Upper lobe of left lung (tissue), 6 donors: ENCODE measurements around the gene FBXL3. TPM values are rescaled to one million over a fixed set of nuclear protein-coding genes. Genes with fewer than 3 reads are reported as not detected.

Source experiments
- ATAC-seq, 2 donors: fragments of 200-7000 bp; cut with Tn5 transposase; one replicate each; pipeline ENCODE4 v1.9.1; 2022; ENCODE audit warnings: mild to moderate bottlenecking in 2 of 2, moderate library complexity in 2 of 2; ENCODE audit not compliant: low FRiP score in 2 of 2
- DNase-seq, 2 donors: peaks; one replicate each; pipeline ENCODE4 v3.0.0-alpha.2; 2019 to 2020
- H3K27ac ChIP-seq, 4 donors: fragments of 200-600 bp; sonication (generic); one replicate each; pipeline ENCODE4 v1.5.1; 2016 to 2019
- H3K27me3 ChIP-seq, 4 donors: fragments of 200-600 bp; sonication (generic); one replicate each; pipeline ENCODE4 v1.5.1; 2017 to 2019
- H3K36me3 ChIP-seq, 4 donors: fragments of 200-600 bp; sonication (generic); one replicate each; pipeline ENCODE4 v1.5.1; 2016 to 2019
- H3K4me1 ChIP-seq, 4 donors: fragments of 200-600 bp; sonication (generic); one replicate each; pipeline ENCODE4 v1.5.1; 2018 to 2019
- H3K4me3 ChIP-seq, 4 donors: fragments of 200-600 bp; sonication (generic); one replicate each; pipeline ENCODE4 v1.5.1; 2017 to 2019; ENCODE audit warnings: mild to moderate bottlenecking in 2 of 4, moderate library complexity in 1 of 4
- H3K9me3 ChIP-seq, 4 donors: fragments of 200-600 bp; sonication (generic); one replicate each; pipeline ENCODE4 v1.5.1; 2018 to 2019
- CTCF ChIP-seq, 6 experiments: fragments of 450-650 bp in 4 of 6; fragments of 200-600 bp in 2 of 6; sonication (generic) in 2 of 6; IDR thresholded peaks; one replicate each; pipeline ENCODE4 v1.5.1; 2016 to 2019; ENCODE audit warnings: antibody characterized with exemption in 6 of 6
- EP300 ChIP-seq, 4 donors: sonication (generic); formaldehyde crosslinking; IDR thresholded peaks; one replicate each; pipeline ENCODE4 v1.5.1; 2017; ENCODE audit warnings: antibody characterized with exemption in 4 of 4, control low read depth in 2 of 4
- POLR2A ChIP-seq, 4 donors: fragments of 450-650 bp; IDR thresholded peaks; one replicate each; pipeline ENCODE4 v1.5.1; 2016 to 2017; ENCODE audit warnings: antibody characterized with exemption in 4 of 4, mild to moderate bottlenecking in 2 of 4
- POLR2AphosphoS5 ChIP-seq, 2 donors: sonication (generic); formaldehyde crosslinking; IDR thresholded peaks; one replicate each; pipeline ENCODE4 v1.5.1; 2017; ENCODE audit warnings: antibody characterized with exemption in 2 of 2
- WGBS, 2 donors: methylation state at CpG; one replicate each; pipeline ENCODE4 v1.1.5; 2017 to 2018; 5-methylcytosine and 5-hydroxymethylcytosine counted together
- total RNA-seq, 6 donors: library from RNA; depleted of rRNA in 4 of 6; stranded (reverse); fragments of >200 nt in 4 of 6; gene quantifications; one replicate each; pipeline versions ENCODE4 v1.1.0 to v1.2.1, GENCODE V29; 2016 to 2021
- donor health status: DM: no; HTN: no; CAD: no; lungs with moderate emphysema.
- donor health status: DM: no; HTN: yes; CAD: no; lungs with severe emphysema.

FBXL3 gene
- total RNA-seq, 6 donors from 2014 or later: 37.7 to 94.9 (median 53.8) TPM

- TF ChIP-seq POLR2A (IDR thresholded peaks at IDR 0.05): no peak
- TF ChIP-seq EP300 (IDR thresholded peaks at IDR 0.05): no peak
- no peak for TF ChIP-seq CTCF (IDR thresholded peaks at IDR 0.05)
- no peak for TF ChIP-seq POLR2AphosphoS5 (IDR thresholded peaks at IDR 0.05)
- no peaks in the 10 kb centered on the region for H3K9me3 ChIP-seq
- 70 to 74% methylated on average over 1 of the region's 1 CpG for WGBS, 2 donors
- no peaks in the 10 kb centered on the region for H3K27me3 ChIP-seq
- DNase-seq (no peak), ATAC-seq (no peak)
- H3K4me3 ChIP-seq: no peak overlapping the region
- H3K4me1 ChIP-seq: peaks cover 10 to 27% (median 14%) of the 10 kb centered on the region in 4 donors
- no peaks in the 10 kb centered on the region for H3K36me3 ChIP-seq
- no peak overlapping the region for H3K27ac ChIP-seq
These were observed 2.5 kb upstream of the FBXL3 start for GRCh38 chr13:77029436-77029835.

- H3K4me3 ChIP-seq: peak overlapping the region in 2 of 4 donors; percentile 79 to 96
- H3K27me3 ChIP-seq: no peaks in the 10 kb centered on the region
- H3K4me1 ChIP-seq: peaks cover 21 to 39% (median 25%) of the 10 kb centered on the region in 4 donors
- no peaks in the 10 kb centered on the region for H3K9me3 ChIP-seq
- WGBS, 2 donors: 64 to 65% methylated on average over 5 of the region's 5 CpGs
- peak overlapping the region in 1 of 4 donors; percentile 100 for H3K27ac ChIP-seq
- peak in 1 of 2 donors; percentile 53 for DNase-seq
- TF ChIP-seq EP300 (IDR thresholded peaks at IDR 0.05): no peak
- no peak for TF ChIP-seq CTCF (IDR thresholded peaks at IDR 0.05)
- no peak for TF ChIP-seq POLR2A (IDR thresholded peaks at IDR 0.05)
- TF ChIP-seq POLR2AphosphoS5 (IDR thresholded peaks at IDR 0.05): no peak
- H3K36me3 ChIP-seq: no peaks in the 10 kb centered on the region
- peak in 1 of 2 donors; percentile 34 for ATAC-seq
These were observed 1.2 kb upstream of the FBXL3 start for GRCh38 chr13:77028202-77028601.

- ATAC-seq: peak; percentile 87
- H3K27me3 ChIP-seq: no peaks in the 10 kb centered on the region
- peak; percentile 94 to 95 for DNase-seq
- H3K9me3 ChIP-seq: no peaks in the 10 kb centered on the region
- WGBS, 2 donors: 1 to 2% methylated on average over 7 to 17 of the region's 62 CpGs
- H3K4me1 ChIP-seq: peaks cover 39 to 56% (median 43%) of the 10 kb centered on the region in 4 donors
- H3K36me3 ChIP-seq: peaks cover 0 to 3% (median 0%) of the 10 kb centered on the region in 4 donors
- TF ChIP-seq POLR2A (IDR thresholded peaks at IDR 0.05) (peak in 2 of 4 donors; percentile 26 to 33), POLR2AphosphoS5 (IDR thresholded peaks at IDR 0.05) (peak; percentile 48 to 72), CTCF (IDR thresholded peaks at IDR 0.05) (peak in 2 of 6 experiments; percentile 12 to 16), EP300 (IDR thresholded peaks at IDR 0.05) (no peak)
- H3K27ac ChIP-seq: peak overlapping the region; percentile 98 to 100 (median 100)
- peak overlapping the region; percentile 79 to 96 (median 90) for H3K4me3 ChIP-seq
These were observed 601 bp downstream of the FBXL3 start for GRCh38 chr13:77026255-77026860.

GRCh38 chr13:77022341-77022740 lies 4.6 kb downstream of the FBXL3 start:
- Histone ChIP-seq H3K4me3 (peak overlapping the region in 1 of 4 donors; percentile 3), H3K4me1 (peaks cover 54 to 75% (median 58%) of the 10 kb centered on the region in 4 donors), H3K27me3 (no peaks in the 10 kb centered on the region), H3K9me3 (no peaks in the 10 kb centered on the region), H3K27ac (peak overlapping the region in 2 of 4 donors; percentile 30 to 54), H3K36me3 (peaks cover 0 to 16% (median 5%) of the 10 kb centered on the region in 4 donors)
- TF ChIP-seq EP300 (IDR thresholded peaks at IDR 0.05) (no peak), POLR2AphosphoS5 (IDR thresholded peaks at IDR 0.05) (no peak), CTCF (IDR thresholded peaks at IDR 0.05) (no peak), POLR2A (IDR thresholded peaks at IDR 0.05) (no peak)
- WGBS, 2 donors: 36 to 39% methylated on average over 3 of the region's 3 CpGs
- no peak for ATAC-seq
- DNase-seq: no peak

GRCh38 chr13:77019756-77020155 lies 7.2 kb downstream of the FBXL3 start:
- no peak for ATAC-seq
- DNase-seq: no peak

More at GRCh38 chr13:77019756-77020155, 7.2 kb downstream of the FBXL3 start:
- H3K9me3 ChIP-seq: no peaks in the 10 kb centered on the region
- no peaks in the 10 kb centered on the region for H3K27me3 ChIP-seq
- H3K4me1 ChIP-seq: peaks cover 56 to 70% (median 61%) of the 10 kb centered on the region in 4 donors
- H3K36me3 ChIP-seq: peaks cover 7 to 41% (median 14%) of the 10 kb centered on the region in 4 donors
- H3K27ac ChIP-seq: peak overlapping the region in 1 of 4 donors; percentile 8
- TF ChIP-seq CTCF (IDR thresholded peaks at IDR 0.05) (no peak), POLR2A (IDR thresholded peaks at IDR 0.05) (no peak), EP300 (IDR thresholded peaks at IDR 0.05) (no peak), POLR2AphosphoS5 (IDR thresholded peaks at IDR 0.05) (no peak)
- H3K4me3 ChIP-seq: no peak overlapping the region
